K562 (cell line): Measurements from ENCODE around the gene PRUNE1. TPM values are rescaled to one million over a fixed set of nuclear protein-coding genes. Genes with fewer than 3 reads are reported as not detected.

ENCODE experiments used
- ARID2 ChIP-seq: fragments of 450-650 bp; IDR thresholded peaks from 2 replicates; pipeline ENCODE4 v1.6.1; 2017; ENCODE audit warnings: antibody characterized with exemption, mild to moderate bottlenecking
- ASH1L ChIP-seq: fragments of 450-650 bp; IDR thresholded peaks from 2 replicates; pipeline ENCODE4 v1.6.1; 2018; ENCODE audit warnings: borderline replicate concordance, mild to moderate bottlenecking, low read depth; ENCODE audit not compliant: partially characterized antibody
- BMI1 ChIP-seq: fragments of 150-350 bp; IDR thresholded peaks from 2 replicates; pipeline ENCODE4 v1.6.1; 2014; ENCODE audit warnings: low read length
- C11orf30 ChIP-seq: fragments of 450-650 bp; IDR thresholded peaks from 2 replicates; pipeline ENCODE4 v1.6.1; 2016; ENCODE audit warnings: low read depth, mild to moderate bottlenecking
- DNMT1 ChIP-seq: fragments of 450-650 bp; IDR thresholded peaks from 2 replicates; pipeline ENCODE4 v1.6.1; 2016; ENCODE audit warnings: antibody characterized with exemption, mild to moderate bottlenecking
- FOXJ3 ChIP-seq: sonication (generic); formaldehyde crosslinking; IDR thresholded peaks from 2 replicates; pipeline ENCODE4 v1.4.0; 2020; ENCODE audit warnings: mild to moderate bottlenecking, missing genetic modification reagents
- HLTF ChIP-seq: fragments of 450-650 bp; IDR thresholded peaks from 2 replicates; pipeline ENCODE4 v1.6.1; 2016
- HNRNPK ChIP-seq: fragments of 200-400 bp; formaldehyde crosslinking; IDR thresholded peaks from one replicate; pipeline ENCODE4 v1.6.1; 2018; ENCODE audit warnings: mild to moderate bottlenecking, low read depth, low read length; ENCODE audit not compliant: poor library complexity, severe bottlenecking
- RBM25 ChIP-seq: fragments of 200-400 bp; formaldehyde crosslinking; IDR thresholded peaks from 2 replicates; pipeline ENCODE4 v1.6.1; 2018; ENCODE audit warnings: low read length, low read depth, moderate library complexity; ENCODE audit not compliant: severe bottlenecking
- SAP30 ChIP-seq: fragments of 200-600 bp; sonication (generic); IDR thresholded peaks from 2 replicates; pipeline ENCODE4 v1.6.1; 2012; ENCODE audit warnings: borderline replicate concordance, low read depth, mild to moderate bottlenecking, moderate library complexity, low read length, control low read depth, inconsistent platforms; ENCODE audit not compliant: insufficient read depth, poor library complexity, severe bottlenecking
- SMAD3 ChIP-seq: fragments of 450-650 bp; formaldehyde crosslinking; conservative IDR thresholded peaks from 2 replicates; pipeline ENCODE4 v1.4.0; 2020; ENCODE audit warnings: mild to moderate bottlenecking
- TAF7 ChIP-seq: fragments of 450-650 bp; IDR thresholded peaks from 2 replicates; pipeline ENCODE4 v1.6.1; 2016; ENCODE audit warnings: missing genetic modification characterization, missing compliant biosample characterization
- TCFL5 ChIP-seq: fragments of 250-450 bp; sonication (Bioruptor Pico); conservative IDR thresholded peaks from 2 replicates; pipeline ENCODE4 v1.6.1; 2021; ENCODE audit warnings: mild to moderate bottlenecking, moderate library complexity, matching md5 sums
- TSC22D4 ChIP-seq: fragments of 450-650 bp; IDR thresholded peaks from 2 replicates; pipeline ENCODE4 v1.6.1; 2016; ENCODE audit warnings: missing genetic modification characterization, missing biosample characterization, control low read depth
- ZNF124 ChIP-seq: sonication (generic); formaldehyde crosslinking; IDR thresholded peaks from 2 replicates; pipeline ENCODE4 v1.8.1; 2022; ENCODE audit warnings: missing genetic modification reagents
- ZNF24 ChIP-seq: fragments of 450-650 bp; IDR thresholded peaks from 2 replicates; pipeline ENCODE4 v1.6.1; 2016
- ZNF311 ChIP-seq: fragments of 250-450 bp; sonication (Bioruptor Pico); IDR thresholded peaks from 2 replicates; pipeline ENCODE4 v1.4.0; 2020; ENCODE audit warnings: mild to moderate bottlenecking, moderate library complexity
- ZNF354B ChIP-seq: fragments of 250-450 bp; sonication (Bioruptor Pico); IDR thresholded peaks from 2 replicates; pipeline ENCODE4 v1.4.0; 2020
- ZNF41 ChIP-seq: fragments of 250-450 bp; sonication (Bioruptor Pico); conservative IDR thresholded peaks from 2 replicates; pipeline ENCODE4 v1.4.0; 2020; ENCODE audit warnings: mild to moderate bottlenecking
- polyA plus RNA-seq, 8 experiments: library from polyadenylated mRNA; depleted of rRNA in 4 of 8; stranded (reverse) in 5 of 8; unstranded in 3 of 8; fragments of >200 nt; fragmentation: Nextera tagmentation in 2 of 8; fragmentation: Illumina TruSeq in 1 of 8; extraction: Ambion mirVana in 2 of 8; extraction: Trizol in 1 of 8; gene quantifications; 2 replicates each; pipeline versions ENCODE4 v1.2.1 to v1.2.3, GENCODE V29; 2011 to 2014; ENCODE audit warnings: inconsistent platforms in 1 of 8, missing spikeins in 1 of 8
- total RNA-seq, 7 experiments: library from RNA; depleted of rRNA in 6 of 7; stranded (reverse); fragments of >200 nt in 6 of 7; fragmentation: Illumina TruSeq in 2 of 7; extraction: Trizol in 2 of 7; gene quantifications; 2 replicates each; pipeline versions ENCODE4 v1.2.1 to v1.2.3, GENCODE V29; 2011 to 2021; ENCODE audit warnings: low replicate concordance in 1 of 7
- TF ChIP-seq, protein P1 (sequence below): fragments of 450-650 bp; IDR thresholded peaks from 2 replicates; pipeline ENCODE4 v1.6.1; 2017; ENCODE audit warnings: antibody characterized with exemption
- TF ChIP-seq, protein P2 (sequence below): fragments of 250-450 bp; sonication (Bioruptor Pico); IDR thresholded peaks from 2 replicates; pipeline ENCODE4 v1.4.0; 2020; ENCODE audit warnings: mild to moderate bottlenecking, moderate library complexity, borderline replicate concordance
- TF ChIP-seq, protein P3 (sequence below): fragments of 250-450 bp; sonication (Bioruptor Pico); IDR thresholded peaks from 2 replicates; pipeline ENCODE4 v1.8.0; 2022; ENCODE audit warnings: moderate library complexity, mild to moderate bottlenecking, inconsistent platforms
- TF ChIP-seq, protein P4 (sequence below): fragments of 250-450 bp; sonication (Bioruptor Pico); IDR thresholded peaks from 2 replicates; pipeline ENCODE4 v1.5.1; 2021; ENCODE audit warnings: mild to moderate bottlenecking

Gene PRUNE1
- total and polyA plus RNA-seq, 9 of the 15 experiments (the other 6 are each of a cell fraction or from before 2014, with no cell fraction given) = 16.7 to 48.3 (median 26.2) TPM

DNA sequence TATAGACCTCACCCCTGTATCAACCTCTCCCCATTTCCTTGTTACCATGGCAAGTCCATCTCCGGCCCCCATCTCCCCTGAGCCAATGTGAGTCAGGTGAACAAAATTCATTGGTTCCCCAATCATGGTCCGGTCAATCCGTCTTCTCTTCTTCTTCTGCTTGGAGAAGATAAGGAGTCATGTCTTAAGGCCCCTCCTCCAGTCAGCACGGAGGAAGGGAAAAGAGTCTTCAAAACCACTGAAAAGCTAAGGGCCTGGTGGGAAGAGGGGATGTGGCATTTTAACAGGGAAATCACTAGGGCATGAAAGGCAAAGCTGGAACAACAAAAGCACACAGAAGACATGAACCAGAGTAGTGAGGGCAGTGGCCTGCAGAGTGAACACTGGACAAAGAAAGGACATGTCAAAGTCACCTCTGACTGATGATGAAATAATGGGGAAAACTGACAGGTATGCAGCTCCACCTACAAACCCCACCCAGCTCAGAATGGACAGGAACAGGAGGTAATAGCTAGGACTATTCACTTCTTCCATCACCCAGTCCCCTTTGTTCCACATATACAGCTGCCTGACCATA, 46.8 kb downstream of the PRUNE1 start (continued):
- no peak for TF ChIP-seq RBM25
- TF ChIP-seq, protein P1, sequence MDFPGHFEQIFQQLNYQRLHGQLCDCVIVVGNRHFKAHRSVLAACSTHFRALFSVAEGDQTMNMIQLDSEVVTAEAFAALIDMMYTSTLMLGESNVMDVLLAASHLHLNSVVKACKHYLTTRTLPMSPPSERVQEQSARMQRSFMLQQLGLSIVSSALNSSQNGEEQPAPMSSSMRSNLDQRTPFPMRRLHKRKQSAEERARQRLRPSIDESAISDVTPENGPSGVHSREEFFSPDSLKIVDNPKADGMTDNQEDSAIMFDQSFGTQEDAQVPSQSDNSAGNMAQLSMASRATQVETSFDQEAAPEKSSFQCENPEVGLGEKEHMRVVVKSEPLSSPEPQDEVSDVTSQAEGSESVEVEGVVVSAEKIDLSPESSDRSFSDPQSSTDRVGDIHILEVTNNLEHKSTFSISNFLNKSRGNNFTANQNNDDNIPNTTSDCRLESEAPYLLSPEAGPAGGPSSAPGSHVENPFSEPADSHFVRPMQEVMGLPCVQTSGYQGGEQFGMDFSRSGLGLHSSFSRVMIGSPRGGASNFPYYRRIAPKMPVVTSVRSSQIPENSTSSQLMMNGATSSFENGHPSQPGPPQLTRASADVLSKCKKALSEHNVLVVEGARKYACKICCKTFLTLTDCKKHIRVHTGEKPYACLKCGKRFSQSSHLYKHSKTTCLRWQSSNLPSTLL = no peak
- TF ChIP-seq ARID2 = no peak
- TF ChIP-seq C11orf30 = no peak
- TF ChIP-seq, protein P2, sequence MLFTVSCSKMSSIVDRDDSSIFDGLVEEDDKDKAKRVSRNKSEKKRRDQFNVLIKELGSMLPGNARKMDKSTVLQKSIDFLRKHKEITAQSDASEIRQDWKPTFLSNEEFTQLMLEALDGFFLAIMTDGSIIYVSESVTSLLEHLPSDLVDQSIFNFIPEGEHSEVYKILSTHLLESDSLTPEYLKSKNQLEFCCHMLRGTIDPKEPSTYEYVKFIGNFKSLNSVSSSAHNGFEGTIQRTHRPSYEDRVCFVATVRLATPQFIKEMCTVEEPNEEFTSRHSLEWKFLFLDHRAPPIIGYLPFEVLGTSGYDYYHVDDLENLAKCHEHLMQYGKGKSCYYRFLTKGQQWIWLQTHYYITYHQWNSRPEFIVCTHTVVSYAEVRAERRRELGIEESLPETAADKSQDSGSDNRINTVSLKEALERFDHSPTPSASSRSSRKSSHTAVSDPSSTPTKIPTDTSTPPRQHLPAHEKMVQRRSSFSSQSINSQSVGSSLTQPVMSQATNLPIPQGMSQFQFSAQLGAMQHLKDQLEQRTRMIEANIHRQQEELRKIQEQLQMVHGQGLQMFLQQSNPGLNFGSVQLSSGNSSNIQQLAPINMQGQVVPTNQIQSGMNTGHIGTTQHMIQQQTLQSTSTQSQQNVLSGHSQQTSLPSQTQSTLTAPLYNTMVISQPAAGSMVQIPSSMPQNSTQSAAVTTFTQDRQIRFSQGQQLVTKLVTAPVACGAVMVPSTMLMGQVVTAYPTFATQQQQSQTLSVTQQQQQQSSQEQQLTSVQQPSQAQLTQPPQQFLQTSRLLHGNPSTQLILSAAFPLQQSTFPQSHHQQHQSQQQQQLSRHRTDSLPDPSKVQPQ = no peak
- no peak for TF ChIP-seq HLTF
- no peak for TF ChIP-seq ZNF354B
- peak; percentile 21 for TF ChIP-seq ASH1L
- no peak; the same call in 1 of the 2 replicates for TF ChIP-seq DNMT1
- TF ChIP-seq FOXJ3 (CRISPR knock-in tag) = no peak
- TF ChIP-seq ZNF124 (CRISPR knock-in tag) = no peak
- no peak for TF ChIP-seq HNRNPK
- peak; percentile 31; the same call in 1 of the 2 replicates for TF ChIP-seq ZNF24
- no peak for TF ChIP-seq ZNF41 (CRISPR knock-in tag)
- no peak for TF ChIP-seq ZNF311
- TF ChIP-seq TCFL5 = no peak
- no peak for TF ChIP-seq TAF7 (tag)
- no peak for TF ChIP-seq TSC22D4 (tag)
- no peak for TF ChIP-seq BMI1
- no peak for TF ChIP-seq SMAD3
- TF ChIP-seq, protein P3, sequence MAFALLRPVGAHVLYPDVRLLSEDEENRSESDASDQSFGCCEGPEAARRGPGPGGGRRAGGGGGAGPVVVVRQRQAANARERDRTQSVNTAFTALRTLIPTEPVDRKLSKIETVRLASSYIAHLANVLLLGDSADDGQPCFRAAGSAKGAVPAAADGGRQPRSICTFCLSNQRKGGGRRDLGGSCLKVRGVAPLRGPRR (CRISPR knock-in tag) = no peak
- TF ChIP-seq SAP30 = no peak
- TF ChIP-seq, protein P4, sequence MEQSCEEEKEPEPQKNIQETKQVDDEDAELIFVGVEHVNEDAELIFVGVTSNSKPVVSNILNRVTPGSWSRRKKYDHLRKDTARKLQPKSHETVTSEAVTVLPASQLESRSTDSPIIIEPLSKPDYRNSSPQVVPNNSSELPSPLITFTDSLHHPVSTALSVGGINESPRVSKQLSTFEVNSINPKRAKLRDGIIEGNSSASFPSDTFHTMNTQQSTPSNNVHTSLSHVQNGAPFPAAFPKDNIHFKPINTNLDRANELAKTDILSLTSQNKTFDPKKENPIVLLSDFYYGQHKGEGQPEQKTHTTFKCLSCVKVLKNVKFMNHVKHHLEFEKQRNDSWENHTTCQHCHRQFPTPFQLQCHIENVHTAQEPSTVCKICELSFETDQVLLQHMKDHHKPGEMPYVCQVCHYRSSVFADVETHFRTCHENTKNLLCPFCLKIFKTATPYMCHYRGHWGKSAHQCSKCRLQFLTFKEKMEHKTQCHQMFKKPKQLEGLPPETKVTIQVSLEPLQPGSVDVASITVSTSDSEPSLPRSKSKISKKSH = no peak
